ENCODE measurements around the gene DGUOK. TPM values are rescaled to one million over a fixed set of nuclear protein-coding genes. Genes with fewer than 3 reads are reported as not detected.
A peak's percentile ranks its signal among the peaks of the same experiment; 100 is the strongest.

The DGUOK gene
- total RNA-seq, 2 donors from 2014 or later: 13.2 to 16.1 TPM

DNA sequence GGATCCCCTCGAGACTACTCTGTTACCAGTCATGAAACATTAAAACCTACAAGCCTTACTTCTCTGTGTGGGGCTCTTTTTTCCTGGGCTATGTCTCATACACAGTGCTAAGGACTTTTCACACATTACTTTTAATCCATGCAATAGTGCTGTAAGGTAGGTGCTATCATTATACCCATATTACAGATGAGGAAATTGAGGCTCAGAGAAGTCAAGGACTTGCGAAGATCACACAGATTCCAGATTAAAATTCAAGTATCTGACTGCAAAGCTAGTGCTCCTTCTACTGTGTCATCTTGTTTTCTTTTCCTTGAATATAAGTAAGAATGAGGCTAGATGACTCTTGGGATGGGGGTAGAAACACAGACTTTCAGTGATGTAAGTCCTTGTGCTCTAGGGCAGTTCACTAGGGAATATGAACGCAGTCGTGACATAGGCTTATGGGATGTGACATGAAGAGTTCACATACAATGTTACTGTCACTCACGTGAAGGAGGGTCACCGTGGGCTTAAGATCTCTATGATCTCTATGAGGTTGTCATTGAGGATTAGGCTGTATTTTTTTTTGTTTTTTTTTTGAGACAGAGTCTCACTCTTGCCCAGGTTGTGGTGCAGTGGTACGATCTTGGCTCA lies 7.0 kb upstream of the DGUOK start:
- no peak for ATAC-seq
- TF ChIP-seq POLR2A (IDR thresholded peaks at IDR 0.05): no peak
- TF ChIP-seq, protein P1, sequence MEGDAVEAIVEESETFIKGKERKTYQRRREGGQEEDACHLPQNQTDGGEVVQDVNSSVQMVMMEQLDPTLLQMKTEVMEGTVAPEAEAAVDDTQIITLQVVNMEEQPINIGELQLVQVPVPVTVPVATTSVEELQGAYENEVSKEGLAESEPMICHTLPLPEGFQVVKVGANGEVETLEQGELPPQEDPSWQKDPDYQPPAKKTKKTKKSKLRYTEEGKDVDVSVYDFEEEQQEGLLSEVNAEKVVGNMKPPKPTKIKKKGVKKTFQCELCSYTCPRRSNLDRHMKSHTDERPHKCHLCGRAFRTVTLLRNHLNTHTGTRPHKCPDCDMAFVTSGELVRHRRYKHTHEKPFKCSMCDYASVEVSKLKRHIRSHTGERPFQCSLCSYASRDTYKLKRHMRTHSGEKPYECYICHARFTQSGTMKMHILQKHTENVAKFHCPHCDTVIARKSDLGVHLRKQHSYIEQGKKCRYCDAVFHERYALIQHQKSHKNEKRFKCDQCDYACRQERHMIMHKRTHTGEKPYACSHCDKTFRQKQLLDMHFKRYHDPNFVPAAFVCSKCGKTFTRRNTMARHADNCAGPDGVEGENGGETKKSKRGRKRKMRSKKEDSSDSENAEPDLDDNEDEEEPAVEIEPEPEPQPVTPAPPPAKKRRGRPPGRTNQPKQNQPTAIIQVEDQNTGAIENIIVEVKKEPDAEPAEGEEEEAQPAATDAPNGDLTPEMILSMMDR (IDR thresholded peaks at IDR 0.05): no peak
- DNase-seq: no peak
- no peaks in the 10 kb centered on the region for H3K27me3 ChIP-seq
- intact Hi-C loops (cut with DNase I): no loop called here
- WGBS, 2 donors: 69 to 79% methylated on average over 7 of the region's 7 CpGs
- no peaks in the 10 kb centered on the region for H3K4me1 ChIP-seq
- no peak overlapping the region for H3K27ac ChIP-seq
- H3K36me3 ChIP-seq (replicated peaks in 1 of 2; ENCODE audit: insufficient read depth in 1 of 2, low read depth in 2 of 2): no peaks in the 10 kb centered on the region
- H3K9me3 ChIP-seq: no peaks in the 10 kb centered on the region
- no peak overlapping the region for H3K4me3 ChIP-seq

GRCh38 chr2:73920577-73921545 lies 5.8 kb upstream of the DGUOK start:
- WGBS, 2 donors: 32 to 42% methylated on average over 10 to 12 of the region's 12 CpGs
- intact Hi-C loops (cut with DNase I): no loop called here
- peak; percentile 42 for ATAC-seq

GRCh38 chr2:73921581-73921980 lies 5.1 kb upstream of the DGUOK start:
- WGBS, 2 donors: 80 to 83% methylated on average over 9 of the region's 9 CpGs
- H3K4me3 ChIP-seq: no peak overlapping the region
- DNase-seq (no peak), ATAC-seq (no peak)
- peaks cover 5% of the 10 kb centered on the region for H3K4me1 ChIP-seq
- no peaks in the 10 kb centered on the region for H3K36me3 ChIP-seq (replicated peaks in 1 of 2; ENCODE audit: insufficient read depth in 1 of 2, low read depth in 2 of 2)
- no peak overlapping the region for H3K27ac ChIP-seq
- no peaks in the 10 kb centered on the region for H3K27me3 ChIP-seq
- intact Hi-C loops (cut with DNase I): no loop called here
- H3K9me3 ChIP-seq: no peaks in the 10 kb centered on the region
- TF ChIP-seq POLR2A (IDR thresholded peaks at IDR 0.05): no peak
- TF ChIP-seq, protein P1 (IDR thresholded peaks at IDR 0.05): no peak

More at GRCh38 chr2:73920577-73921545, 5.8 kb upstream of the DGUOK start:
- H3K36me3 ChIP-seq (replicated peaks in 1 of 2; ENCODE audit: insufficient read depth in 1 of 2, low read depth in 2 of 2): no peaks in the 10 kb centered on the region
- peak; percentile 20 to 43 (median 25) for DNase-seq
- no peaks in the 10 kb centered on the region for H3K9me3 ChIP-seq
- H3K4me1 ChIP-seq: peaks cover 1% of the 10 kb centered on the region
- no peaks in the 10 kb centered on the region for H3K27me3 ChIP-seq
- no peak overlapping the region for H3K4me3 ChIP-seq
- TF ChIP-seq, protein P1 (IDR thresholded peaks at IDR 0.05): peak in 3 of 7 experiments; percentile 19 to 31 (median 19)
- TF ChIP-seq POLR2A (IDR thresholded peaks at IDR 0.05): no peak
- no peak overlapping the region for H3K27ac ChIP-seq

DNA sequence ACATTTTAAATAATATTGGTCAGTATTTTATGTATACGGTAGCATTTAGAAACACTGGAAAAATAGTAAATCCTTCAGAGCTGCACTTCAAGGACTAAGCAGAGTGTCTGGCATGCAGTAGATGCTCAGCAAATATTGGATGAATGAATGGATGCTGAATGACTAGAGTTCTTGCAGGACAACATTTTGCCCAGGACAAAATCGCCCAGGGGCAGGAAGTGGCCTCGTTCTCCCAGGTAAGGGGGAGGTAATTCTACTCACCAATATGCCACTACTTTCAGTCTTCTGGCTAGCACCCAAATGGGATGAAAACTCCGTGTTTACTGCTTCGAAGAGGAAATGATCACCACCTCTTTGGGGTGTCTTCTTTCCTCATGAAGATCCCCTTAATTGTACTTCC lies 4.0 kb upstream of the DGUOK start:
- Histone ChIP-seq H3K9me3 (no peaks in the 10 kb centered on the region), H3K27ac (no peak overlapping the region), H3K4me3 (no peak overlapping the region), H3K27me3 (no peaks in the 10 kb centered on the region), H3K4me1 (peaks cover 7% of the 10 kb centered on the region), H3K36me3 (replicated peaks in 1 of 2; ENCODE audit: insufficient read depth in 1 of 2, low read depth in 2 of 2) (no peaks in the 10 kb centered on the region)
- intact Hi-C loops (cut with DNase I): no loop called here
- DNase-seq (no peak), ATAC-seq (no peak)
- no peak for TF ChIP-seq POLR2A (IDR thresholded peaks at IDR 0.05)
- TF ChIP-seq, protein P1 (IDR thresholded peaks at IDR 0.05): no peak
- 35 to 43% methylated on average over 5 of the region's 5 CpGs for WGBS, 2 donors
